GM21360 (cell line): ENCODE results near the gene GNG10.

ENCODE experiments used
- ATAC-seq: cut with Tn5 transposase; IDR thresholded peaks from one replicate; pipeline ENCODE4 v1.9.1; 2021; ENCODE audit warnings: mild to moderate bottlenecking, moderate library complexity; ENCODE audit not compliant: unreplicated experiment

Gene GNG10

DNA sequence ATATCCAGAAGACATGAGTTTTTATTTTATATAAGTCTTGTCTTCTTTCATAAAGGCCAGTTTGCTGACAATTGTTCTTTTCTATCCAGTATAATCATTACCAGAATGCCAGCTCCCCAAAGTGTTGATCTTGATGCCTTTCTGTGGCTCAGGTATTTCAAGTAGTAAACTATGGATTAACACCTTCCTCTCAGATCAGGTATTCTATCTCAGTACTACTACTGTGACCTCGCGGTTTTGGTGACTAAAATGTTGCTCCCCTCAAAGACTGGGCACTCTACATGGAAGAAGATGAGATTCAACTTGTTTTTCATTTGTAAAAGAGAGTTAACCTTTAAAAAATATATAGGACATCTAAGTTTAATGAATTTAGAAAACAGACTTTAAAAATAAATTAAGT lies 58.1 kb downstream of the GNG10 start:
- no peak for ATAC-seq
